H9 (cell line): ENCODE measurements around the gene GNPDA2. TPM values are rescaled to one million over a fixed set of nuclear protein-coding genes. Genes with fewer than 3 reads are reported as not detected.

Experiments
- DNase-seq: peaks from one replicate; pipeline ENCODE4 v3.0.0-alpha.2; 2017
- H2AFZ ChIP-seq: one replicate; pipeline ENCODE4 v1.6.1; 2013; ENCODE audit warnings: mild to moderate bottlenecking, low read length, control low read depth, moderate library complexity
- H2AK5ac ChIP-seq: 2 replicates; pipeline ENCODE4 v1.6.1; 2013; ENCODE audit warnings: low read length, control low read depth, mixed read lengths; ENCODE audit not compliant: insufficient read length
- H2BK120ac ChIP-seq: one replicate; pipeline ENCODE4 v1.6.1; 2013; ENCODE audit warnings: low read depth, mild to moderate bottlenecking, low read length, control low read depth, inconsistent platforms; ENCODE audit not compliant: poor library complexity, severe bottlenecking
- H2BK12ac ChIP-seq: 2 replicates; pipeline ENCODE4 v1.6.1; 2013; ENCODE audit warnings: low read length, control low read depth, mixed read lengths, low read depth; ENCODE audit not compliant: insufficient read length
- H2BK15ac ChIP-seq: 2 replicates; pipeline ENCODE4 v1.6.1; 2013; ENCODE audit warnings: low read depth, low read length, control low read depth
- H2BK20ac ChIP-seq: one replicate; pipeline ENCODE4 v1.6.1; 2013; ENCODE audit warnings: low read depth, mild to moderate bottlenecking, low read length, control low read depth, inconsistent platforms; ENCODE audit not compliant: poor library complexity, severe bottlenecking
- H2BK5ac ChIP-seq: 2 replicates; pipeline ENCODE4 v1.6.1; 2013; ENCODE audit warnings: low read length, control low read depth, mixed read lengths; ENCODE audit not compliant: insufficient read length
- H3K14ac ChIP-seq: 2 replicates; pipeline ENCODE4 v1.6.1; 2013; ENCODE audit warnings: low read length, control low read depth; ENCODE audit not compliant: insufficient read depth
- H3K18ac ChIP-seq: 2 replicates; pipeline ENCODE4 v1.6.1; 2013; ENCODE audit warnings: low read depth, mild to moderate bottlenecking, mixed read lengths, low read length, control low read depth; ENCODE audit not compliant: insufficient read length
- H3K23ac ChIP-seq: 2 replicates; pipeline ENCODE4 v1.6.1; 2013; ENCODE audit warnings: low read length, control low read depth, mixed read lengths, low read depth; ENCODE audit not compliant: insufficient read length
- H3K23me2 ChIP-seq: 2 replicates; pipeline ENCODE4 v1.6.1; 2013; ENCODE audit warnings: low read depth, mild to moderate bottlenecking, mixed read lengths, low read length, control low read depth; ENCODE audit not compliant: insufficient read length, poor library complexity, severe bottlenecking
- H3K27ac ChIP-seq: 2 replicates; pipeline ENCODE4 v1.5.1; 2013; ENCODE audit warnings: low read length, control low read depth, mixed read lengths, low read depth; ENCODE audit not compliant: insufficient read length
- H3K27me3 ChIP-seq: 2 replicates; pipeline ENCODE4 v1.6.1; 2013; ENCODE audit warnings: low read length, control low read depth, inconsistent platforms; ENCODE audit not compliant: insufficient read depth
- H3K4ac ChIP-seq: 2 replicates; pipeline ENCODE4 v1.6.1; 2013; ENCODE audit warnings: low read depth, mild to moderate bottlenecking, control low read depth, inconsistent platforms, low read length, moderate library complexity
- H3K4me1 ChIP-seq: 2 replicates; pipeline ENCODE4 v1.6.1; 2013; ENCODE audit warnings: low read length, control low read depth, inconsistent platforms; ENCODE audit not compliant: insufficient read depth
- H3K4me2 ChIP-seq: 2 replicates; pipeline ENCODE4 v1.6.1; 2013; ENCODE audit warnings: low read length, control low read depth, mixed read lengths; ENCODE audit not compliant: insufficient read length, insufficient read depth
- H3K56ac ChIP-seq: 2 replicates; pipeline ENCODE4 v1.6.1; 2013; ENCODE audit warnings: low read depth, mild to moderate bottlenecking, mixed read lengths, low read length, control low read depth; ENCODE audit not compliant: insufficient read length
- H3K79me1 ChIP-seq: 2 replicates; pipeline ENCODE4 v1.6.1; 2013; ENCODE audit warnings: low read depth, mild to moderate bottlenecking, moderate library complexity, low read length, control low read depth, inconsistent platforms; ENCODE audit not compliant: insufficient read depth, poor library complexity, severe bottlenecking
- H3K79me2 ChIP-seq: 2 replicates; pipeline ENCODE4 v1.6.1; 2013; ENCODE audit warnings: low read length, control low read depth, inconsistent platforms; ENCODE audit not compliant: insufficient read depth
- H3K9ac ChIP-seq: 2 replicates; pipeline ENCODE4 v1.6.1; 2013; ENCODE audit warnings: low read length, control low read depth, mixed read lengths; ENCODE audit not compliant: insufficient read length; ENCODE audit errors: extremely low read depth
- H3K9me3 ChIP-seq: one replicate; pipeline ENCODE4 v1.6.1; 2013; ENCODE audit warnings: low read depth, low read length, inconsistent platforms; ENCODE audit not compliant: control insufficient read depth
- H3T11ph ChIP-seq: one replicate; pipeline ENCODE4 v1.6.1; 2013; ENCODE audit warnings: mild to moderate bottlenecking, low read length, control low read depth, inconsistent platforms
- H4K20me1 ChIP-seq: one replicate; pipeline ENCODE4 v1.6.1; 2013; ENCODE audit not compliant: control insufficient read depth, insufficient read length, insufficient read depth
- H4K5ac ChIP-seq: 2 replicates; pipeline ENCODE4 v1.6.1; 2013; ENCODE audit warnings: low read depth, mild to moderate bottlenecking, mixed read lengths, low read length, control low read depth; ENCODE audit not compliant: insufficient read length
- H4K8ac ChIP-seq: replicated peaks from 2 replicates; pipeline ENCODE4 v1.6.1; 2013; ENCODE audit warnings: low read length, control low read depth, mixed read lengths, low read depth; ENCODE audit not compliant: insufficient read length
- H4K91ac ChIP-seq: 2 replicates; pipeline ENCODE4 v1.6.1; 2013; ENCODE audit warnings: low read depth, mild to moderate bottlenecking, moderate library complexity, mixed read lengths, low read length, control low read depth; ENCODE audit not compliant: insufficient read length
- H3K27ac Mint-ChIP-seq, 3 experiments: 2 replicates in 2 of 3; 3 replicates in 1 of 3; pipeline ENCODE4 v1.8.0; 2020 to 2021; ENCODE audit warnings: mixed read lengths in 3 of 3, mild to moderate bottlenecking in 1 of 3, moderate library complexity in 1 of 3
- H3K27me3 Mint-ChIP-seq: 2 replicates; pipeline ENCODE4 v1.8.0; 2021; ENCODE audit warnings: low read depth, mild to moderate bottlenecking, moderate library complexity, mixed read lengths
- H3K36me3 Mint-ChIP-seq, 3 experiments: 2 replicates in 2 of 3; 3 replicates in 1 of 3; pipeline ENCODE4 v1.8.0; 2020 to 2021; ENCODE audit warnings: low read depth in 3 of 3, mixed read lengths in 3 of 3; ENCODE audit not compliant: insufficient read depth in 1 of 3
- H3K4me1 Mint-ChIP-seq, 2 experiments: 2 replicates each; pipeline ENCODE4 v1.8.0; 2020; ENCODE audit warnings: mixed read lengths in 2 of 2
- H3K4me3 Mint-ChIP-seq, 2 experiments: 2 replicates in 1 of 2; 3 replicates in 1 of 2; pipeline ENCODE4 v1.8.0; 2020 to 2021; ENCODE audit warnings: mild to moderate bottlenecking in 2 of 2, mixed read lengths in 2 of 2, moderate library complexity in 1 of 2
- H3K9me3 Mint-ChIP-seq, 2 experiments: 2 replicates in 1 of 2; 3 replicates in 1 of 2; pipeline ENCODE4 v1.8.0; 2020; ENCODE audit warnings: mild to moderate bottlenecking in 2 of 2, mixed read lengths in 2 of 2, moderate library complexity in 1 of 2
- CTCF ChIP-seq: fragments of 200-600 bp; sonication (generic); conservative IDR thresholded peaks from 3 replicates; pipeline ENCODE4 v1.8.0; 2021; ENCODE audit warnings: antibody characterized with exemption, mild to moderate bottlenecking
- WGBS: extraction: QIAGEN DNeasy Blood & Tissue Kit; methylation state at CpG from one replicate; pipeline ENCODE4 v1.1.7; 2013; ENCODE audit warnings: missing lambda C conversion rate, low lambda C conversion rate, mixed read lengths; ENCODE audit not compliant: insufficient read length; ENCODE audit errors: extremely low coverage; 5-methylcytosine and 5-hydroxymethylcytosine counted together
- total RNA-seq: library from RNA; stranded (reverse); gene quantifications from 2 replicates; pipeline ENCODE4 v1.2.1, GENCODE V29; 2021

The GNPDA2 gene
- total RNA-seq, 1 experiment from 2014 or later: 4.8 TPM

DNA sequence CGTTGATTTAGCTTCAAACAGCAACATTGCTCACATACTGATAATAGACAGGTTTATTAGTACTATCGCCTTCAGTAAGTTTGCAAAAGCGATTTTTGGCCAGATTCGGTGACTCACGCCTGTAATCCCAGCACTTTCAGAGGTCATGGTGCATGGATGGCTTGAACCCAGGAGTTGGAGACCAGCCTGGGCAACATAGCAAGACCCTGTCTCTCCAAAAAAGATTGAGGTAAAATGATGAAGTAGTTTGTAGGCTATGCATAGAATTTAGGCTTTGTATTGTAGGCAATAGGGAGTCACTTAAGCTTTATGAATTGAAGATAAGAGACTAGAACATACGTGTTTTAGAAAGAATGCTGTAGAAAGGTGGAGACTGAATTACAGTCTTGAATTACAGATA is 1.1 kb upstream of the GNPDA2 start:
- H3K36me3 Mint-ChIP-seq: no peaks in the 10 kb centered on the region; a peak in 1 of 7 replicates
- peaks cover 19 to 20% of the 10 kb centered on the region in 2 experiments for H3K4me1 Mint-ChIP-seq
- Histone ChIP-seq H2BK12ac (no peak overlapping the region), H3K9me3 (no peaks in the 10 kb centered on the region), H3T11ph (no peak overlapping the region), H2BK15ac (no peak overlapping the region), H3K79me1 (no peaks in the 10 kb centered on the region), H3K18ac (no peak overlapping the region), H2BK120ac (no peak overlapping the region), H3K27ac (no peak overlapping the region), H4K8ac (no peak overlapping the region), H3K27me3 (peaks cover 3% of the 10 kb centered on the region; the same call in 1 of the 2 replicates), H3K79me2 (no peaks in the 10 kb centered on the region; the same call in 1 of the 2 replicates), H3K56ac (no peak overlapping the region), H3K4me1 (no peaks in the 10 kb centered on the region), H3K4me2 (no peak overlapping the region), H2BK20ac (no peak overlapping the region), H4K20me1 (no peaks in the 10 kb centered on the region), H3K23me2 (peaks cover 8% of the 10 kb centered on the region), H3K23ac (no peak overlapping the region), H3K14ac (no peak overlapping the region), H3K9ac (no peak overlapping the region), H3K4ac (no peak overlapping the region), H2AK5ac (no peak overlapping the region), H2BK5ac (no peak overlapping the region), H2AFZ (no peak overlapping the region), H4K91ac (no peak overlapping the region), H4K5ac (no peak overlapping the region)
- WGBS: no CpG with 5 or more reads among the region's 6 CpGs
- H3K4me3 Mint-ChIP-seq: no peak overlapping the region
- peaks cover 25% of the 10 kb centered on the region for H3K27me3 Mint-ChIP-seq
- TF ChIP-seq CTCF: no peak
- DNase-seq: no peak
- no peaks in the 10 kb centered on the region for H3K9me3 Mint-ChIP-seq
- H3K27ac Mint-ChIP-seq: no peak overlapping the region
